ENCODE data around the gene TLCD3A.
A peak's percentile ranks its signal among the peaks of the same experiment; 100 is the strongest.
"Not testable (repeated sequence)": the region's sequence is repeated elsewhere in the genome, so short reads cannot be mapped to it uniquely, and the experiment has no call there.

TLCD3A gene

DNA sequence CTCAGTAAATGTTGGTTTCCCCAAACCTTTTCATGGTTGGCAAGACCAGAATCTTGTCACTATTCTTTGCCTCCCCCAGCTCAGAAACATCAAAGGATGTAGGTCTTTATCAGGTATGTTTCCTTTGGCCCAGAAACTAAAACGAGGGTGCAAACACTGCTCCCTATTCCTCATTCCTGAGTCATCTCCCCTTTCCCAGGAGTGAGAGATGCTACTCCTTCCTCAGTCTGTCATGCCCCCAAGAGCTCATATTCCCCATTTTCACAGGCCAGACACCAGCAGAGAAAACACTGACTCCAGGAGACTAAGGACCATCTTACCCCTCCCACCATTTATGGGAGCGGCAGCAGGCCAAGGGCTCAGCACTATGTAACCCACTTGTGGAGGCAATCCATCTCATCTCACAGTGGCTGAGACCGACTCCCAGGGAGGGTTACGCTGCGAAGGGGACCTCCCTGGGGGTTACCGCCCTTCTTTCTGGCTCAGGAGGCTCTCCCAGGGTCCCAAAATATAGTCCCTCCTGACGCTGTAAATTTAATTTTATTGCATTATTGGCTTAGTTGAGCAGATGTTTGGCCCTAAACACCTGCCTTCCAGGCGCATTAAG is 18.1 kb downstream of the TLCD3A start:
- no peak for DNase-seq
- Mint-ChIP-seq H3K27me3 (no peaks in the 10 kb centered on the region), H3K4me1 (ENCODE audit: low read depth) (peaks cover 43% of the 10 kb centered on the region), H3K27ac (peak overlapping the region; percentile 98), H3K4me3 (peak overlapping the region; percentile 99), H3K9me3 (peaks cover 4% of the 10 kb centered on the region), H3K36me3 (ENCODE audit: low read depth) (peaks cover 60% of the 10 kb centered on the region)

DNA sequence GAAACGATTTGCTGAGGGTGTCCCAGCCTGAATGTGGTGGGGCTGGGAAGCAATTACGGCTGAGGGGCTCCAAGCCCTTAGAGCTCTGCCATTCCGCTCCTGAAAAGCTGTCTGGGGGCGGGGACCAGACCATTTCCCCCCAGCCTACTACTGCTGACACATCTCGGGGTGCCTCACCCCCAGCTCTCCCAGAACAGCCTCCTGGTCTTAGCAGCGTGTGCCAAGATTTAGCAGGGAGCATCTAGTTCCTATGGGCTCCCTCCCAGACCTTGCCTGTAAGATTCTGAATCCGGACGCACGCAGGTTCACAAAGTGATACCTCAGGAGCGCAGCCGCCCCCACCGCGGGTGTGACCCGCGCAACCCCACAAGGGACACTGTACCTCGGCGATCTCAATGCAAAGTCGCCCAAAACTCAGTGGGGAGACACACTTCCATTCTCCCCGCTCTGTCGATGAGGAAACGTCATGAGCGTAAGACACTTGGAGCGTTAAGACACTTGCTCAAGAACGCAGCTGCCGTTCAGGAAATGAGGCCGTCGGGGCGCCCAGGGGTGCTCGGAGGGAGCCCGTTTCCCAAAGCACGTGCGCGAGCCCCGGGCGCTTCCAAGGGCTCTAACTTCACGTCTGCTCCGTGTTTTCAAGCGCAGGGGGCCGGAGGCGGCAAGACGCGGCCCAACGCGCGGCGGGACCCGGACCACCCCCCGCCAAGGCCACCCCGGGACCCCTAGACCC is 19.0 kb downstream of the TLCD3A start:
- no peaks in the 10 kb centered on the region for H3K27me3 Mint-ChIP-seq
- H3K4me3 Mint-ChIP-seq: peak overlapping the region; percentile 99
- H3K27ac Mint-ChIP-seq: peak overlapping the region; percentile 98
- DNase-seq: no peak
- peaks cover 43% of the 10 kb centered on the region for H3K4me1 Mint-ChIP-seq (ENCODE audit: low read depth)
- H3K36me3 Mint-ChIP-seq (ENCODE audit: low read depth): peaks cover 60% of the 10 kb centered on the region
- peaks cover 4% of the 10 kb centered on the region for H3K9me3 Mint-ChIP-seq

DNA sequence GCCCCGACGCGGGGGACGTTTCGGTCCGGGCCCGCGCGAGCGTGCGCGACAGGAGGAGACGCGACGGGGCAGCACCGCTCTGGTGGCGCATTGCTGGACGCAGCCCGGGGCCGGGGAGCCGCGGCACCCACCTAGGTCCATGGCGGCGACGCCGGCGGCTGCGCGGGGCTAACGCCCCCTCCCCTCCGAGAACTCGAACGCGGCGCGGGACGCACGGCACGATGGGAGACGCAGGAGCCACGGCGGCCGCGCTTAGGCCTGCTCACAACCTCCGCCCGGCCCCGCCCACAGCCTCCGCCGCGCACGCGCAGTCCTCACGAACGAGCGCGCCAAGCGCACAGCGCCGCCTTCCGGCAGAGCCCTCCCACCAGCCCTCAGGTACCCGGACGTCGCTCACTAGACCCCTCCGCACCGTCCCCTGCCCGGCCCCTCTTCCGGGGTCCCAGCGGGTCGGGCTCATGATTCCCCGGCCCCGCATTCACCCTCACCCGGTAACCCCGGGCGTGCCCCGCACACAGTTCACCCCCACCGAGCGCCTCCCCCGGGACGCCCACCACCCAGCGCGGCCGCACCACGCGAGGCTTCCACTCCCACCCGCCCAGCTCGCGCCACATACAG is 19.7 kb downstream of the TLCD3A start, which contains the start of gene GEMIN4:
GEMIN4 (minus strand) TSS at position 263 of the 618 bp plus-strand sequence; CDS start at position 141, 122 bp downstream.
- Mint-ChIP-seq H3K27me3 (no peaks in the 10 kb centered on the region), H3K4me1 (ENCODE audit: low read depth) (peaks cover 43% of the 10 kb centered on the region), H3K9me3 (peaks cover 4% of the 10 kb centered on the region), H3K27ac (peak within 1 kb of the TSS; percentile 98), H3K36me3 (ENCODE audit: low read depth) (peaks cover 60% of the 10 kb centered on the region), H3K4me3 (peak within 1 kb of the TSS; percentile 99)
- DNase-seq: peak; percentile 100

DNA sequence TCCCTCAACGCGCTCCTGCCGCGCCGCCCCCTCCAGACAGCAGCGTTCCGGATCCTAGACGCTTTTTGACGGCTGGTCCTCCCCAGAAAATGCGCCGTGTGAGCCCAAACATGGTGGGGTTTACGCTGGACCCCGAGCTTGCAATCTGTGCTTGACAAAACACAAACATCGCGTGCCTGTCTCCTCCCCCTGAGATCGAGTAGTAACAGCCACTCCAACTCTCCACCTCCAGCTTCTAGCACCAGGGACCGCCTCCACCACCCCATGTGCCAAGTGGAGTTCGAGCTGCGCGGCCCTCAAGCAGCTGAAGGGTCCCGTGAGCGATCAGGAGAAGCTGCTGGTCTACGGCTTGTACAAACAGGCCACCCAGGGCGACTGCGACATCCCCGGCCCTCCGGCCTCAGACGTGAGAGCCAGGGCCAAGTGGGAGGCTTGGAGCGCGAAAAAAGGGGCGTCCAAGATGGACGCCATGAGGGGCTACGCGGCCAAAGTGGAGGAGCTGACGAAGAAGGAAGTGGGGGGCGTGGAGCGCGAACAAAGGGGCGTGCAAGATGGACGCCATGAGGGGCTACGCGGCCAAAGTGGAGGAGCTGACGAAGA is 20.3 kb downstream of the TLCD3A start:
- Mint-ChIP-seq H3K9me3 (peaks cover 4% of the 10 kb centered on the region), H3K27me3 (no peaks in the 10 kb centered on the region), H3K27ac (peak overlapping the region; percentile 98), H3K36me3 (ENCODE audit: low read depth) (peaks cover 57% of the 10 kb centered on the region), H3K4me3 (peak overlapping the region; percentile 99), H3K4me1 (ENCODE audit: low read depth) (peaks cover 43% of the 10 kb centered on the region)
- DNase-seq: no peak

DNA sequence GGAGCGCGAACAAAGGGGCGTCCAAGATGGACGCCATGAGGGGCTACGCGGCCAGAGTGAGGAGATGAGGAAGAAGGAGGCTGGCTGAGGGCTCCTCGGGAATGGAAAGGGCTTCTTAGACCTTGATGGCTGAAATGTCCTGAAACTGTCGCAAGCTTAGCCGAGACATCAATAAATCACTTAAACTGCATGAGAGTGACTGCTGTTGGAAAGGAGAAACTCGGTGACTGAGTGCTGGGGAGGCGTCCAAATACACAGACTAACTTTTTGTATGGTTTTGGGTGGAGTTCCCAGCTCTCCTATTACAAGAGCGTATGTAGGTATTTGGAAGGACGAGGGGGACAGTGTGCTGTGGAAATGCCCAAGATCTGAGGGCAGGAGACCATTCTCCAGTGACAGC is 21.0 kb downstream of the TLCD3A start:
- H3K36me3 Mint-ChIP-seq (ENCODE audit: low read depth): peaks cover 54% of the 10 kb centered on the region
- DNase-seq: no peak
- peaks cover 4% of the 10 kb centered on the region for H3K9me3 Mint-ChIP-seq
- H3K4me1 Mint-ChIP-seq (ENCODE audit: low read depth): peaks cover 37% of the 10 kb centered on the region
- no peaks in the 10 kb centered on the region for H3K27me3 Mint-ChIP-seq
- peak overlapping the region; percentile 24 for H3K4me3 Mint-ChIP-seq
- H3K27ac Mint-ChIP-seq: peak overlapping the region; percentile 5

DNA sequence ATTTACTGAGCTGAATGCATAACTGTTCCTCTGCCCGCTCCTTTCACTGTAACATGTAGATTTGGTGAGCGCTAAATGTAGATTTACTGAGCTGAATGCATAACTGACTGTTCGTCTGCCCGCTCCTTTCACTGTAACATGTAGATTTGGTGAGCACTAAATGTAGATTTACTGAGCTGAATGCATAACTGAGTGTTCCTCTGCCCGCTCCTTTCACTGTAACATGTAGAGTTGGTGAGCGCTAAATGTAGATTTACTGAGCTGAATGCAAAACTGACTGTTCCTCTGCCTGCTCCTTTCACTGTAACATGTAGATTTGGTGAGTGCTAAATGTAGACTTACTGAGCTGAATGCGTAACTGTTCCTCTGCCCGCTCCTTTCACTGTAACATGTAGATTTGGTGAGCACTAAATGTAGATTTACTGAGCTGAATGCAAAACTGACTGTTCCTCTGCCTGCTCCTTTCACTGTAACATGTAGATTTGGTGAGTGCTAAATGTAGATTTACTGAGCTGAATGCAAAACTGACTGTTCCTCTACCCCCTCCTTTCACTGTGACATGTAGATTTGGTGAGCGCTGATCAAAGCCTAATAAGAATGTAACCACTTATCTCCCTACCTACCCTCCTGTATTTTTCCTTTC is 23.0 kb downstream of the TLCD3A start:
- H3K9me3 Mint-ChIP-seq, H3K4me3 Mint-ChIP-seq, H3K27me3 Mint-ChIP-seq, H3K27ac Mint-ChIP-seq, DNase-seq: not testable (repeated sequence)
- H3K36me3 Mint-ChIP-seq (ENCODE audit: low read depth): peaks cover 56% of the 10 kb centered on the region
- H3K4me1 Mint-ChIP-seq (ENCODE audit: low read depth): peaks cover 22% of the 10 kb centered on the region

DNA sequence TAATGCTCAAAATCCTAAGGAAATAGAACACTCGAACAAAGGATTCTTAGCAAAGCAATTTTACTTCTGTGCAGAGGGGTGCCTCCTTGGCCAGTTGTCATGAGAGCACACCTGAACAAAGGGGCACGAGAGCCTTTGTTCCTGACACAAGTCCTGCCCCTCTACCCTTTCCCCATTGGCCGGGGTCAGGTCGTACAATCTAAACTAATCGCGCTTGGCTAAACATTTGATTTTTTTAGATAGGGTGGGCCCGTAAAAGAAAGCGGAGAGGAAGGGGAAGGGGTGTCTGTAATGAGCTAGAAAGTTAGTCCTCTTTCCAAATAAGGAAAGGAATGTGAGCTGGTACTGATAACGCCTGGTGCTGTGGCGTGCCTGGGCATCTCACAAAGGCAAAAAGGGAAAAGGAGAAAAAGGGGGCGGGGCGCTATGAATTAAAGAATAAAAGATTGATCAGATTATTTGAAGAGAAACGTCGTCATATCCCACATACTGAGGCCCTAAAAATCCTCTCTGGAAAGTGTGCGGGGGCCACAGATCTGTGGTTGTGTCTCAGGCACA is 23.7 kb downstream of the TLCD3A start:
- H3K9me3 Mint-ChIP-seq, H3K27ac Mint-ChIP-seq, H3K4me3 Mint-ChIP-seq, H3K27me3 Mint-ChIP-seq, DNase-seq: not testable (repeated sequence)
- Mint-ChIP-seq H3K36me3 (ENCODE audit: low read depth) (peaks cover 56% of the 10 kb centered on the region), H3K4me1 (ENCODE audit: low read depth) (peaks cover 15% of the 10 kb centered on the region)

DNA sequence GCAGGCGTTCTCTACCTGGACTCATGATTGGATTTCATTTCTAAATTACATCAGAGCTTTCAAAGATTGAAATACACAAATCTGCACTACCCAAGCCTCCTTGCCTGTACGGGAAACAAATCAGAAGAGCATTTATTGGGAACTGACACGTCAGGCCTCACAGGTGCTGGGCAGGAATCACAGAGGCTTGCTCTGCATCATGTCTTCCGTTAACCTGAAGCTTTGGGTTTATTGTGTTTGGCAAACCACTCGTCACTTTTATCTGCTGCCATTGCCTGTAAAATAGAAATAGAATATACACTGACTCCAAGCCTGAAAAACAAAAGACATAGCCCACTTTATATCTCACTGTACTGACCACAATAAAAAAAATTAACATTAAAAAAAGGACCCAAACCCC is 27.6 kb downstream of the TLCD3A start:
- Mint-ChIP-seq H3K36me3 (ENCODE audit: low read depth) (peaks cover 76% of the 10 kb centered on the region), H3K4me3 (no peak overlapping the region), H3K4me1 (ENCODE audit: low read depth) (no peaks in the 10 kb centered on the region), H3K9me3 (no peaks in the 10 kb centered on the region), H3K27ac (no peak overlapping the region), H3K27me3 (no peaks in the 10 kb centered on the region)
- no peak for DNase-seq

DNA sequence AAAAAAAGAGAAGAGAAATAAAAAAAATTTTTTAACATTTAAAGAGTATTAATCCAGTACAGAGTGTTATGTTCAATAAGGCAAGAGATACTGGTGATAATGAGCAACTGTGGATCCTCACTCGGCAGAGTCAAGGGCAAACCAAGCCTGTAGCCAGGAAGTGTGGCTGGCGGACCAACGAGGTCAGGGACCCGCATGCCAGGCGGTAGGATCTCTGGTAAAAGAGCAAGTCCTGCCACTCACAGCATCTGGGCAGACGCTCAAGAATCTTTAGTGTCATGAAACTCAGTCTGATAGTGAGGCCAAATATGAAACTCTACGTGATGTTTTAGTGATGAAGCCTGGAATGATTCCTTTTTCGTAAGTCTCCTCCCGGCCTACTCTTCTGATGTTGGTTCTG is 28.0 kb downstream of the TLCD3A start:
- no peak overlapping the region for H3K4me3 Mint-ChIP-seq
- no peak overlapping the region for H3K27ac Mint-ChIP-seq
- H3K4me1 Mint-ChIP-seq (ENCODE audit: low read depth): no peaks in the 10 kb centered on the region
- no peak for DNase-seq
- peaks cover 80% of the 10 kb centered on the region for H3K36me3 Mint-ChIP-seq (ENCODE audit: low read depth)
- no peaks in the 10 kb centered on the region for H3K27me3 Mint-ChIP-seq
- H3K9me3 Mint-ChIP-seq: no peaks in the 10 kb centered on the region

DNA sequence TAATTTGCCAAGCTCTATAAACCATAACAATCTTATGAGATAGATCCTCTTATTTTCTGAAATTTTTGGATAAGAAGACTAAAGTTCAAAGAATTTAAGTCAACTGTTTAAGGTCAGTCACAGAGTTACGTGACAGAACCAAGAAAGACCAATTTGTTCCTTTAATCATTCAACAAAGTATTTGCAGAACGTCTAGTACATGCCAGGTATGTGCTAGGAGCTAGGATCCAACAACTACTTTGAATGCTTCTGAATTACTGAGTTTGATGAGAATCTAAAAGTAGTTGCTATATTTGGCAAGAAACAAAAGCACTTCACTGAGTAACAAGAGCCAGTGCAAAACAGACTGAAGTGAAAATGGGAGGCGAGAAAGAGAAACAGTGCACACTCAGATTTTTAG is 34.7 kb downstream of the TLCD3A start:
- Mint-ChIP-seq H3K27ac (no peak overlapping the region), H3K27me3 (no peaks in the 10 kb centered on the region), H3K4me1 (ENCODE audit: low read depth) (no peaks in the 10 kb centered on the region), H3K4me3 (no peak overlapping the region), H3K9me3 (no peaks in the 10 kb centered on the region), H3K36me3 (ENCODE audit: low read depth) (peaks cover 77% of the 10 kb centered on the region)
- DNase-seq: no peak

DNA sequence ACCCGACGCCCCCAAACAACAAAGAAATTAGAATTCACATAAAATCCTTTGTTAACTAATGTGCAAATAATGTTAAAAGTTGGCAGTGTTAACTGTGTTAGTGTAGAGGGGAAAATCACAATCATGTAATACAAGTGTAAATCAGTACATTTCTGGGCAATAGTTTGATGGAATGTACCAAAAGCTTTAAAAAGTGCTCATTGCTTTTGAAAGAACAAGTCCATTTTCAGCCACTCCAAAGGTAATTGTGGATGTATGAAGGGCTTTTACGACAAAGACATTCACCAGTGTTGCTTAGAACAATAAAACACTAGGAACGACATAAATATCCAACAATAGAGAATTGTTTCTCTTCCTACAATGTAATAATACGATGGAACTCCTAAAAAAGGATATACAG is 40.6 kb downstream of the TLCD3A start:
- H3K36me3 Mint-ChIP-seq (ENCODE audit: low read depth): peaks cover 91% of the 10 kb centered on the region
- H3K4me1 Mint-ChIP-seq (ENCODE audit: low read depth): peaks cover 22% of the 10 kb centered on the region
- no peak overlapping the region for H3K4me3 Mint-ChIP-seq
- peak overlapping the region; percentile 91 for H3K27ac Mint-ChIP-seq
- H3K27me3 Mint-ChIP-seq: no peaks in the 10 kb centered on the region
- no peak for DNase-seq
- no peaks in the 10 kb centered on the region for H3K9me3 Mint-ChIP-seq

DNA sequence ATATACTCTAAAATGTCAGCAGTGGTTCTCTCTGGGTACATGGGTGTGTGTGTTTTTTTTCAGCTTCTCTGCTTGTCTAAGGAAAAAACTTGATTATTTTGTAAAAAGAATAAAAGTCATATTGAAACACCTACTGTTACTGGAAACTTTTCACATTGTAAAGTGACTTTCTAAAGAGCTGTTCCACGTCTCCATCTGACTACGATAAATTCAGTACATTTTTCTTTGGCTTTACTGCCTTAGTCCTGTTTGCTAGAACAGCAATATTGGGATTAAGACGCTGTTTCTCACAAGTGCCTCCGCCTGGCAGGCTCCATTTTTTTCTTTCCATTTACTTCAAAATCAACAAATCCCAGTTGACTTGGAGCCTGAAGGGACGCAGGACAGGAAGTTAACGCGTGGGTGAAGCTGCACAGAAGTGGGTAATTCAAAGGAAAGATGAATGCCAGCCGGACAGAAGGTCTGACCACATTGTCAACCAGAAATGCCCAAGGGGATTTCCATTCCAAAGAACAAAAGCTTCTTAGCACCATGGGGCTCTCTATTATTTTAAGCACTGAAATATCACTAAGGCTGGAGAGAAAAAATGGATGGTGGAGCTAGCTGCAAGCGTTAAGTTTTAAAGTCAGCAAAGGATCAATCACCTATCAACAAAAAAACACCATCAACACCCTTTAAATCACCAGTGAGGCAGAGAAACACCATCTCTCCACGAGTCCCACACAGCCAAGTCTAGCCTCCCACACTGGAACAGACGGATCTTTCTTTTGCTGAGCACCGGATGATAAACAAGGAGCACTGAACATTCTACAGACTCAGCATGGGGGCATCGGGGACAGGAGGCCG is 41.3 kb downstream of the TLCD3A start:
- no peak for DNase-seq
- Mint-ChIP-seq H3K36me3 (ENCODE audit: low read depth) (peaks cover 94% of the 10 kb centered on the region), H3K4me3 (peak overlapping the region; percentile 54), H3K27ac (peak overlapping the region; percentile 91), H3K4me1 (ENCODE audit: low read depth) (peaks cover 25% of the 10 kb centered on the region), H3K27me3 (no peaks in the 10 kb centered on the region), H3K9me3 (no peaks in the 10 kb centered on the region)

DNA sequence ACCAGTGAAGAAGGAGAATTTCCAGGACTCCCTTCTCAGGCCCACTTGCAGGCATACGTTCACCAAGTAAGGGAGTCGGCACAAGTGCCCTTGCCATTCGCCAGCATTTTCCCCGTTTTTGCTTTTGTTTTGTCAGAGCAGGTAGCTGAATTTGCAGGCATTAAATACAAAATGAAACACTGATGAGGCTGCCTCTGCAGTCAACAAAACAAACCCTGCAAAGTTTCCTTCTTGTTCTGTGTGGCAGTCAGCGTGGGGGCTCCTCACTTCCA is 41.9 kb downstream of the TLCD3A start:
- H3K27ac Mint-ChIP-seq: peak overlapping the region; percentile 91
- H3K9me3 Mint-ChIP-seq: no peaks in the 10 kb centered on the region
- peaks cover 93% of the 10 kb centered on the region for H3K36me3 Mint-ChIP-seq (ENCODE audit: low read depth)
- no peak for DNase-seq
- no peaks in the 10 kb centered on the region for H3K27me3 Mint-ChIP-seq
- peaks cover 25% of the 10 kb centered on the region for H3K4me1 Mint-ChIP-seq (ENCODE audit: low read depth)
- H3K4me3 Mint-ChIP-seq: peak overlapping the region; percentile 54

DNA sequence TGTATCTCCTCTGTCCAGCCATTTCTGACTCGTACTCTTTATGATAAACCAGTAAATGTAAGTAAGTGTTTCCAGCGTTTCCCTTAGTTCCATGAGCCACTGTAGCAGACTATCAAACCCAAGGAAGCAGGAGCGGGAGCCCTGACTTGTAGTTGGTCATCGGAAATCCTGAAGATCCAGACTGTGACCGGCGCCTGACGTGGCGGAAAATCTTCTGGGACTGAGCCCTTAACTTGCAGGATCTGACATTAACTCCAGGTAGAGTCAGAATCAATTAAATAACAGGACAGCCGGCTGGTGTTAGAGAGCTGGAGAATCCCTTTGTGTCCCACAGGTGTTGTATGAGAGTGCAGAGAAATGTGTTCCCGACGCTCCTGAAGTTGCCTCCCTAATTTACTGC is 45.7 kb downstream of the TLCD3A start:
- H3K27me3 Mint-ChIP-seq: no peaks in the 10 kb centered on the region
- DNase-seq: no peak
- H3K27ac Mint-ChIP-seq: no peak overlapping the region
- peaks cover 86% of the 10 kb centered on the region for H3K36me3 Mint-ChIP-seq (ENCODE audit: low read depth)
- no peak overlapping the region for H3K4me3 Mint-ChIP-seq
- no peaks in the 10 kb centered on the region for H3K9me3 Mint-ChIP-seq
- H3K4me1 Mint-ChIP-seq (ENCODE audit: low read depth): peaks cover 34% of the 10 kb centered on the region
